ENCODE measurements around the gene TBC1D1. TPM values are rescaled to one million over a fixed set of nuclear protein-coding genes. Genes with fewer than 3 reads are reported as not detected.

TBC1D1 gene
- total RNA-seq, 1 donor from 2014 or later, result 133 TPM

DNA sequence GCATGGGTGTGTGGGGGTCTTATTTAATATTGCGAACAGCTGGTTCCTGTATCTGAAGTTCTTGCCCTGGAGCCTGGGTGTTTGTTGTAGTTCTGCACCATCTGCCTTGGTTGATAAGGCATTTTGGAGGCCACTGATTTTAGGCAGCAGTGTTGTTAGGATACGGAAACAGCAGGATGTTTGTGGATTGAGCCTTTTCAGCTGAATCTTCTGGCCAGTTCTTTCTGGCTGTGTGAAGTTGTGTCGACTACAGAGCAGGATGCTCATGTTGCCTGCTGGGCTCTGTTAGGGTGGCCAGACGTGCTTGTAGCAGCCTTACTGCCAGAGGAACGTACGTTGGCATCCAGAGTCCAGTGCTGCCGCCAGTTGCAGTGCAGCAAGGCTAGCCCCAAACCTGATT is 203.5 kb downstream of the TBC1D1 start:
- no peaks in the 10 kb centered on the region for H3K36me3 ChIP-seq (ENCODE audit: control insufficient read depth, insufficient read depth, low read length)
- TF ChIP-seq, protein P1, sequence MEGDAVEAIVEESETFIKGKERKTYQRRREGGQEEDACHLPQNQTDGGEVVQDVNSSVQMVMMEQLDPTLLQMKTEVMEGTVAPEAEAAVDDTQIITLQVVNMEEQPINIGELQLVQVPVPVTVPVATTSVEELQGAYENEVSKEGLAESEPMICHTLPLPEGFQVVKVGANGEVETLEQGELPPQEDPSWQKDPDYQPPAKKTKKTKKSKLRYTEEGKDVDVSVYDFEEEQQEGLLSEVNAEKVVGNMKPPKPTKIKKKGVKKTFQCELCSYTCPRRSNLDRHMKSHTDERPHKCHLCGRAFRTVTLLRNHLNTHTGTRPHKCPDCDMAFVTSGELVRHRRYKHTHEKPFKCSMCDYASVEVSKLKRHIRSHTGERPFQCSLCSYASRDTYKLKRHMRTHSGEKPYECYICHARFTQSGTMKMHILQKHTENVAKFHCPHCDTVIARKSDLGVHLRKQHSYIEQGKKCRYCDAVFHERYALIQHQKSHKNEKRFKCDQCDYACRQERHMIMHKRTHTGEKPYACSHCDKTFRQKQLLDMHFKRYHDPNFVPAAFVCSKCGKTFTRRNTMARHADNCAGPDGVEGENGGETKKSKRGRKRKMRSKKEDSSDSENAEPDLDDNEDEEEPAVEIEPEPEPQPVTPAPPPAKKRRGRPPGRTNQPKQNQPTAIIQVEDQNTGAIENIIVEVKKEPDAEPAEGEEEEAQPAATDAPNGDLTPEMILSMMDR (IDR thresholded peaks at IDR 0.05; ENCODE audit: insufficient read depth, low read length, poor library complexity, severe bottlenecking), result no peak
- H3K27me3 ChIP-seq (ENCODE audit: control insufficient read depth, insufficient read depth, low read length), result no peaks in the 10 kb centered on the region

DNA sequence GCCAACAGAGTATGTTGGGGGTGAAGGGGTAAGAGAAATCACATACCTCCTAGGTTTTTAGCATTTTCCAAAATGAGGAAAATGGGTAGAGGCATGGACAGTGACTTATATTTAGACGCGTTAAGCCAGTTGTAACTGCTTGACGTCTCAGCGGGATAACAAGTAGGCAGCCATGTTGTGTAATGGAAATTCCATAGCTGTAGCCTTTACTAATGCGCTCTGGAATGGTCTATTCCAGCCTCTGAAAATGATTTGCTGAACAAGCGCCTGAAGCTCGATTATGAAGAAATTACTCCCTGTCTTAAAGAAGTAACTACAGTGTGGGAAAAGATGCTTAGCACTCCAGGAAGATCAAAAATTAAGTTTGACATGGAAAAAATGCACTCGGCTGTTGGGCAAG is 204.8 kb downstream of the TBC1D1 start:
- H3K27me3 ChIP-seq (ENCODE audit: control insufficient read depth, insufficient read depth, low read length), result no peaks in the 10 kb centered on the region
- DNase-seq (ENCODE audit: low read depth), result no peak
- H3K36me3 ChIP-seq (ENCODE audit: control insufficient read depth, insufficient read depth, low read length), result no peaks in the 10 kb centered on the region
- TF ChIP-seq, protein P1 (IDR thresholded peaks at IDR 0.05; ENCODE audit: insufficient read depth, low read length, poor library complexity, severe bottlenecking), result no peak
- no peak overlapping the region for H3K4me3 ChIP-seq (ENCODE audit: low read depth, low read length)

More for the DNA sequence above, 203.5 kb downstream of the TBC1D1 start:
- no peak for DNase-seq (ENCODE audit: low read depth)
- no peak overlapping the region for H3K4me3 ChIP-seq (ENCODE audit: low read depth, low read length)

DNA sequence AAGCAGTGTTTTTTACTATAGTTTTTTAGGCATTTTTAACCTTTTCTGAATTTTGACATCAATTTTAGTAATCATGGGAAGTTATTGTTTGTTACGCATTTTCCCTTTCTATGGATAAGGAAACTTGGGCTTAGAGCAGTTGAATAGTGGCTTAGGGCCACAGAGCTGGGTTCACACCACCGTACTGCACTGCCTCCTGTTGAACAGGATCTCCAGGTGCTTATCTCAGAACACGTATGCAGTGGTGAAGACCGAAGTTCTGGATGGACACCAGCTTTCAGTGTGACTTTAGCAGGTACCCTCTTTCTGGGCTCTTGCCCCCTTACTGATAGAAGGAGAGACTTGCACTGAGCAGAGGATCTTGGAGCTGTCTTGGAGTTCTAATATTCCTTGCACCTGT is 206.9 kb downstream of the TBC1D1 start:
- no peak for DNase-seq (ENCODE audit: low read depth)
- Histone ChIP-seq H3K36me3 (ENCODE audit: control insufficient read depth, insufficient read depth, low read length) (no peaks in the 10 kb centered on the region), H3K4me3 (ENCODE audit: low read depth, low read length) (no peak overlapping the region), H3K27me3 (ENCODE audit: control insufficient read depth, insufficient read depth, low read length) (no peaks in the 10 kb centered on the region)
- TF ChIP-seq, protein P1 (IDR thresholded peaks at IDR 0.05; ENCODE audit: insufficient read depth, low read length, poor library complexity, severe bottlenecking), result no peak

DNA sequence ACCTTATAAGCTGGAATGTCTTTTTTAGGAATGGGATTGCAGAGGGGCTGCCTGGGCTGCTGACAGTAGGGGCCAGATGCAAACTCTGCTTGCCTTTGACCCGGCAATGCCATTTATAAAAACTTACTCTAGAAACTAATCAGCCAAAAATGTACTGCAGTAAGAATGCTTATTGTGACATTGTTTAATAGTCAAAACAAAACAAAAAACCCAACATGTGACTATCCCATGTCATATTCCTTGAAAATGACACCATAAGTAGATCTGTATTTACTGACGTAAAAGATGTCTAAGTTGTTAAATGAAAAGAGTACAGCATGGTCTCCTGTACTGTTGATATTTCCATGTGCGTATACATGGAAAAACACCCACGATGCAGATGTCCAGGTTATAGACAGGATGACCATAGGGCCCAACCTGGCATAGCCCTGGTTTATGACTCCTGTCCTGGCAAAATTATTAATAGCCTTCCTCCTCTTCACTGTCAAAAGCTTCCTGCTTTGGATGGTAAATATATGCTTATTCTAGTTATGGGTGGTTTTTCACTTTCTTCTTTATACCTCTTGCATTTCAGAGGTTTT is 208.2 kb downstream of the TBC1D1 start:
- no peaks in the 10 kb centered on the region for H3K27me3 ChIP-seq (ENCODE audit: control insufficient read depth, insufficient read depth, low read length)
- H3K36me3 ChIP-seq (ENCODE audit: control insufficient read depth, insufficient read depth, low read length), result no peaks in the 10 kb centered on the region
- no peak overlapping the region for H3K4me3 ChIP-seq (ENCODE audit: low read depth, low read length)
- no peak for DNase-seq (ENCODE audit: low read depth)
- TF ChIP-seq, protein P1 (IDR thresholded peaks at IDR 0.05; ENCODE audit: insufficient read depth, low read length, poor library complexity, severe bottlenecking), result no peak

DNA sequence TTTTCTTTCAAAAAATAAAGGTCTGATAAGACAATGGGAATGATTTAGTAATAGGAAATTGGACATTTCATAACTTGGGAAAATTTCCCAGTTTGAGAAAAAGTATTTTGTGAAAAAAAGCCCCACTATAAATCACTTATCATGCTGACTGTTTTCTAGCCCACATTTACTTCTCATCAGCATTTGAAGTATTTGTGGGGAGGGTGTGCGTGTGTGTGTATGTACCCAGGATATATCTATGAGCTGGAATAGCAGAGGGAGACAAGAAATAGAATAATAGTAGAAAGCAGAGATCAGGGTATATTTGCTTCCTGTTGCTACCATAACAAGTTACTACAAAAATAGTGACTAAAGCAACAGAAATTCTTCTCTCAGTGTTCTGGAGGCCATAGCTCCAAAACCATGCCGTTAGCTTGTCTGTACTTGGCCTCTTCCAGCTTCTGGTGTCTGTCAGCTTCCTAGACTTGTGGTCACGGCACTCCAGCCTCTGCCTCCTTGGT is 209.1 kb downstream of the TBC1D1 start:
- H3K27me3 ChIP-seq (ENCODE audit: control insufficient read depth, insufficient read depth, low read length), result no peaks in the 10 kb centered on the region
- TF ChIP-seq, protein P1 (IDR thresholded peaks at IDR 0.05; ENCODE audit: insufficient read depth, low read length, poor library complexity, severe bottlenecking), result no peak
- H3K4me3 ChIP-seq (ENCODE audit: low read depth, low read length), result no peak overlapping the region
- no peak for DNase-seq (ENCODE audit: low read depth)
- no peaks in the 10 kb centered on the region for H3K36me3 ChIP-seq (ENCODE audit: control insufficient read depth, insufficient read depth, low read length)
